ACC112 (cell line): ENCODE data around the gene CHRNA5.
A peak's percentile ranks its signal among the peaks of the same experiment; 100 is the strongest.

Source experiments
- H2AFZ ChIP-seq: fragments of 200-600 bp; sonication (generic); one replicate; pipeline ENCODE4 v1.6.0; 2017; ENCODE audit warnings: antibody characterized with exemption, low read length; ENCODE audit not compliant: unreplicated experiment
- H3K27ac ChIP-seq: fragments of 200-600 bp; sonication (generic); 2 replicates; pipeline ENCODE4 v1.5.1; 2014; ENCODE audit warnings: low read depth, mild to moderate bottlenecking, antibody characterized with exemption, low read length, moderate library complexity
- H3K27me3 ChIP-seq: fragments of 200-600 bp; sonication (generic); 2 replicates; pipeline ENCODE4 v1.6.1; 2014; ENCODE audit warnings: mild to moderate bottlenecking, antibody characterized with exemption, low read length, moderate library complexity, mixed read lengths; ENCODE audit not compliant: insufficient read depth
- H3K36me3 ChIP-seq: fragments of 200-600 bp; sonication (generic); 2 replicates; pipeline ENCODE4 v1.6.1; 2016; ENCODE audit warnings: mild to moderate bottlenecking, antibody characterized with exemption, low read length, moderate library complexity, mixed read lengths; ENCODE audit not compliant: insufficient read depth
- H3K4me1 ChIP-seq: fragments of 200-600 bp; sonication (generic); one replicate; pipeline ENCODE4 v1.6.1; 2016; ENCODE audit warnings: low read length, mixed read lengths; ENCODE audit not compliant: insufficient read depth, unreplicated experiment, control insufficient read depth
- H3K4me3 ChIP-seq: fragments of 200-600 bp; sonication (generic); 2 replicates; pipeline ENCODE4 v1.5.1; 2014; ENCODE audit warnings: mild to moderate bottlenecking, low read depth, low read length
- H3K79me2 ChIP-seq: fragments of 200-600 bp; sonication (generic); one replicate; pipeline ENCODE4 v1.6.0; 2016; ENCODE audit warnings: low read length; ENCODE audit not compliant: control insufficient read depth, unreplicated experiment, insufficient read depth

The CHRNA5 gene

GRCh38 chr15:78565951-78566774 is 843 bp downstream of the CHRNA5 start:
- Histone ChIP-seq H3K4me3 (peak overlapping the region; percentile 78), H3K36me3 (no peaks in the 10 kb centered on the region), H3K27me3 (0 out of 2 replicates have a peak, but pooled peaks cover 3% of the 10 kb centered on the region), H3K4me1 (peaks cover 3% of the 10 kb centered on the region), H2AFZ (peak overlapping the region; percentile 100), H3K79me2 (no peaks in the 10 kb centered on the region), H3K27ac (no peak overlapping the region)

GRCh38 chr15:78567531-78567930 is 2.2 kb downstream of the CHRNA5 start:
- Histone ChIP-seq H3K4me1 (peaks cover 3% of the 10 kb centered on the region), H3K27ac (no peak overlapping the region), H3K36me3 (no peaks in the 10 kb centered on the region), H3K4me3 (no peak overlapping the region), H3K79me2 (no peaks in the 10 kb centered on the region), H2AFZ (no peak overlapping the region), H3K27me3 (0 out of 2 replicates have a peak, but pooled peaks cover 3% of the 10 kb centered on the region)

GRCh38 chr15:78570710-78571109 is 5.4 kb downstream of the CHRNA5 start:
- no peaks in the 10 kb centered on the region for H3K27me3 ChIP-seq
- H3K36me3 ChIP-seq: no peaks in the 10 kb centered on the region
- H3K79me2 ChIP-seq: no peaks in the 10 kb centered on the region
- H2AFZ ChIP-seq: no peak overlapping the region
- peaks cover 3% of the 10 kb centered on the region for H3K4me1 ChIP-seq
- no peak overlapping the region for H3K4me3 ChIP-seq
- no peak overlapping the region for H3K27ac ChIP-seq

- Histone ChIP-seq H3K27ac (no peak overlapping the region), H3K36me3 (no peaks in the 10 kb centered on the region), H3K4me1 (peaks cover 3% of the 10 kb centered on the region), H3K79me2 (no peaks in the 10 kb centered on the region), H2AFZ (no peak overlapping the region), H3K4me3 (no peak overlapping the region), H3K27me3 (no peaks in the 10 kb centered on the region)
Measured at GRCh38 chr15:78571382-78571781, 6.1 kb downstream of the CHRNA5 start.

- no peak overlapping the region for H3K4me3 ChIP-seq
- no peaks in the 10 kb centered on the region for H3K36me3 ChIP-seq
- no peak overlapping the region for H3K27ac ChIP-seq
- no peaks in the 10 kb centered on the region for H3K4me1 ChIP-seq
- H3K79me2 ChIP-seq: no peaks in the 10 kb centered on the region
- no peak overlapping the region for H2AFZ ChIP-seq
- no peaks in the 10 kb centered on the region for H3K27me3 ChIP-seq
Measured at GRCh38 chr15:78573416-78573815, 8.1 kb downstream of the CHRNA5 start.

- H3K4me3 ChIP-seq: no peak overlapping the region
Measured at GRCh38 chr15:78574944-78575343, 9.6 kb downstream of the CHRNA5 start.

GRCh38 chr15:78597583-78597982 is 32.3 kb downstream of the CHRNA5 start:
- H3K4me3 ChIP-seq: no peak overlapping the region
- no peak overlapping the region for H2AFZ ChIP-seq
- no peak overlapping the region for H3K27ac ChIP-seq
- no peaks in the 10 kb centered on the region for H3K36me3 ChIP-seq
- no peaks in the 10 kb centered on the region for H3K79me2 ChIP-seq
- H3K27me3 ChIP-seq: no peaks in the 10 kb centered on the region
- H3K4me1 ChIP-seq: no peaks in the 10 kb centered on the region

More at GRCh38 chr15:78574944-78575343, 9.6 kb downstream of the CHRNA5 start:
- Histone ChIP-seq H3K79me2 (no peaks in the 10 kb centered on the region), H3K27ac (no peak overlapping the region), H3K36me3 (no peaks in the 10 kb centered on the region), H3K27me3 (no peaks in the 10 kb centered on the region), H2AFZ (no peak overlapping the region), H3K4me1 (no peaks in the 10 kb centered on the region)

GRCh38 chr15:78598348-78598747 is 33.0 kb downstream of the CHRNA5 start:
- no peaks in the 10 kb centered on the region for H3K4me1 ChIP-seq
- H2AFZ ChIP-seq: no peak overlapping the region
- no peak overlapping the region for H3K27ac ChIP-seq
- no peak overlapping the region for H3K4me3 ChIP-seq
- 0 out of 2 replicates have a peak, but pooled peaks cover 3% of the 10 kb centered on the region for H3K27me3 ChIP-seq
- H3K79me2 ChIP-seq: no peaks in the 10 kb centered on the region
- H3K36me3 ChIP-seq: no peaks in the 10 kb centered on the region

- Histone ChIP-seq H3K79me2 (no peaks in the 10 kb centered on the region), H3K4me1 (no peaks in the 10 kb centered on the region), H3K36me3 (no peaks in the 10 kb centered on the region), H3K27ac (no peak overlapping the region), H3K27me3 (peaks cover 10% of the 10 kb centered on the region; the same call in 1 of the 2 replicates), H2AFZ (no peak overlapping the region), H3K4me3 (no peak overlapping the region)
Measured at GRCh38 chr15:78599189-78599588, 33.9 kb downstream of the CHRNA5 start.

- no peaks in the 10 kb centered on the region for H3K79me2 ChIP-seq
- no peak overlapping the region for H2AFZ ChIP-seq
- H3K27me3 ChIP-seq: peaks cover 25% of the 10 kb centered on the region
- no peaks in the 10 kb centered on the region for H3K4me1 ChIP-seq
- H3K27ac ChIP-seq: no peak overlapping the region
- no peaks in the 10 kb centered on the region for H3K36me3 ChIP-seq
- H3K4me3 ChIP-seq: no peak overlapping the region
Measured at GRCh38 chr15:78603467-78603866, 38.1 kb downstream of the CHRNA5 start.

GRCh38 chr15:78604420-78604819 is 39.1 kb downstream of the CHRNA5 start:
- no peak overlapping the region for H2AFZ ChIP-seq
- H3K4me1 ChIP-seq: no peaks in the 10 kb centered on the region
- no peaks in the 10 kb centered on the region for H3K79me2 ChIP-seq
- no peaks in the 10 kb centered on the region for H3K36me3 ChIP-seq
- no peak overlapping the region for H3K4me3 ChIP-seq
- H3K27me3 ChIP-seq: peaks cover 25% of the 10 kb centered on the region
- H3K27ac ChIP-seq: no peak overlapping the region
